PC-9 (cell line): ENCODE data around the gene TMEM132E.

Experiments used
- EZH2 ChIP-seq: fragments of 200-600 bp; sonication (generic); IDR thresholded peaks from 2 replicates; pipeline ENCODE4 v1.8.0; 2017; ENCODE audit warnings: antibody characterized with exemption, low read depth
- TF ChIP-seq, protein P1 (sequence below): fragments of 200-600 bp; sonication (generic); conservative IDR thresholded peaks from 2 replicates; pipeline ENCODE4 v1.6.1; 2017; ENCODE audit warnings: mixed run types, antibody characterized with exemption, mild to moderate bottlenecking, moderate library complexity

DNA sequence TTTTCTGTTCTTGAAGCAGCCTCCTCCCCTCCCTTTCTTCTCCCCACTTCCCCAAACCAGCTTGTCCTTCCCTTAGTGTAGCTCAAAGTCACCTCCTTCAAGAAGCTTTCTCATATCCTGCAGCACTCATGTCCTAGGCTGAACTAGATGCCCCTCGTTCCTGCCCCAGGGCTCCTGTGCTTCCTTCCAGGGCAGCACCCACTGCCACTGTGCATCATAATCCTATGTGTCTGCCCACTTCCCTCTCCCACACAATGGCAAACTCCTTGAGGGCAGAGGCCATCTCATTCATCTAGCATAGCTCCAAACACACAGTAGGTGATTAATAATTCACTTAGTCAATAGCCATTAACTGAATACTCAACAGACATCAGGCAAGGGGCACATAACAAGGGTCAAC is 6.9 kb upstream of the TMEM132E start:
- TF ChIP-seq, protein P1, sequence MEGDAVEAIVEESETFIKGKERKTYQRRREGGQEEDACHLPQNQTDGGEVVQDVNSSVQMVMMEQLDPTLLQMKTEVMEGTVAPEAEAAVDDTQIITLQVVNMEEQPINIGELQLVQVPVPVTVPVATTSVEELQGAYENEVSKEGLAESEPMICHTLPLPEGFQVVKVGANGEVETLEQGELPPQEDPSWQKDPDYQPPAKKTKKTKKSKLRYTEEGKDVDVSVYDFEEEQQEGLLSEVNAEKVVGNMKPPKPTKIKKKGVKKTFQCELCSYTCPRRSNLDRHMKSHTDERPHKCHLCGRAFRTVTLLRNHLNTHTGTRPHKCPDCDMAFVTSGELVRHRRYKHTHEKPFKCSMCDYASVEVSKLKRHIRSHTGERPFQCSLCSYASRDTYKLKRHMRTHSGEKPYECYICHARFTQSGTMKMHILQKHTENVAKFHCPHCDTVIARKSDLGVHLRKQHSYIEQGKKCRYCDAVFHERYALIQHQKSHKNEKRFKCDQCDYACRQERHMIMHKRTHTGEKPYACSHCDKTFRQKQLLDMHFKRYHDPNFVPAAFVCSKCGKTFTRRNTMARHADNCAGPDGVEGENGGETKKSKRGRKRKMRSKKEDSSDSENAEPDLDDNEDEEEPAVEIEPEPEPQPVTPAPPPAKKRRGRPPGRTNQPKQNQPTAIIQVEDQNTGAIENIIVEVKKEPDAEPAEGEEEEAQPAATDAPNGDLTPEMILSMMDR = no peak
- TF ChIP-seq EZH2 = no peak
